DMS114 treated with DMSO at 0.1 percent for 48 hours (cell line): ENCODE measurements around the gene PLEKHG7.

Source experiments
- DNase-seq: peaks from one replicate; lab custom pipeline; 2025; ENCODE audit not compliant: unreplicated experiment; lab: John Stamatoyannopoulos, UW

The PLEKHG7 gene

DNA sequence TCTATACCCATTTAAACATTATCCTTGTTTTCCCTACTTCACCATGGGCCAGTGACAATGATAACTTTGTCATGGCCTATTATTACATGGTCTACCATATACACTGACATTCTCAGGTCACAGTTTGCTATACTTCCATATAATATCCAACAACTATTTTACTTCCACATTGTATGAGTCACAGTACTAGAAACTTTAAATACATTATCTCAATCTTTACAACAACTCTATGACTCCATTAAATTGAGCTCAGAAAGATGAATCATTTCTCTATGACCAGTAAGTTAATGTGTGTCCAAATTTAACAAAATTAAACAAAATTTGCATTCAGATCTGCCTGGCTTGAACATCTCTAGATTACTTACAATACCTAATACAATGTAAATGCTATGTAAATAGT is 93.9 kb downstream of the PLEKHG7 start:
- DNase-seq = no peak

- DNase-seq = no peak
These were observed 100.1 kb downstream of the PLEKHG7 start for GRCh38 chr12:92802906-92803305.

DNA sequence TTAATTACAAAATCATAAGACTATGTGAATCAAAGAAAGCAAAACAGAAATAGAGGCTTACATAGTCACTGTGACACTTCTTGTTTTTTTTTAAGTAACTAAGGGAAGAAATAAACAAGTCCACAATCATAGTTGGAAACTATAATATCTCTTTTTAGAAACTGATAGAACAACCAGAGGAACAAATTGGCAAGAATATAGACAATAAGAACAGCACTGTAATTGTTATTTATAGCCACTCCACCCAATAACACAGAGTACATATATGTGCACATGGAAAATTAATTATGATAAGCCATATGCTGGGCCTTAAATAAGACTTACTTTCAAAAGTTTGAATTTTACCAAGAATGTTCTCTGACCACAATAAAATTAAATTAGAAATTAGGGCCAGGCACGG is 101.1 kb downstream of the PLEKHG7 start:
- DNase-seq = no peak

GRCh38 chr12:92810370-92810769 is 107.6 kb downstream of the PLEKHG7 start:
- DNase-seq = no peak

GRCh38 chr12:92814584-92814983 is 111.8 kb downstream of the PLEKHG7 start:
- DNase-seq = no peak

GRCh38 chr12:92821142-92821541 is 118.4 kb downstream of the PLEKHG7 start:
- no peak for DNase-seq
